B cell (primary cell): Measurements from ENCODE around the gene DDX27.

Experiments used
- EZH2 ChIP-seq: IDR thresholded peaks from 2 replicates; pipeline ENCODE4 v1.6.1; 2012; ENCODE audit warnings: borderline replicate concordance, low read depth, mild to moderate bottlenecking, moderate library complexity, low read length; ENCODE audit not compliant: insufficient read depth, poor library complexity, severe bottlenecking
- TF ChIP-seq, protein P1 (sequence below): fragments of 200-600 bp; IDR thresholded peaks from one replicate; pipeline ENCODE4 v1.8.0; 2022; ENCODE audit warnings: antibody characterized with exemption, mild to moderate bottlenecking

DNA sequence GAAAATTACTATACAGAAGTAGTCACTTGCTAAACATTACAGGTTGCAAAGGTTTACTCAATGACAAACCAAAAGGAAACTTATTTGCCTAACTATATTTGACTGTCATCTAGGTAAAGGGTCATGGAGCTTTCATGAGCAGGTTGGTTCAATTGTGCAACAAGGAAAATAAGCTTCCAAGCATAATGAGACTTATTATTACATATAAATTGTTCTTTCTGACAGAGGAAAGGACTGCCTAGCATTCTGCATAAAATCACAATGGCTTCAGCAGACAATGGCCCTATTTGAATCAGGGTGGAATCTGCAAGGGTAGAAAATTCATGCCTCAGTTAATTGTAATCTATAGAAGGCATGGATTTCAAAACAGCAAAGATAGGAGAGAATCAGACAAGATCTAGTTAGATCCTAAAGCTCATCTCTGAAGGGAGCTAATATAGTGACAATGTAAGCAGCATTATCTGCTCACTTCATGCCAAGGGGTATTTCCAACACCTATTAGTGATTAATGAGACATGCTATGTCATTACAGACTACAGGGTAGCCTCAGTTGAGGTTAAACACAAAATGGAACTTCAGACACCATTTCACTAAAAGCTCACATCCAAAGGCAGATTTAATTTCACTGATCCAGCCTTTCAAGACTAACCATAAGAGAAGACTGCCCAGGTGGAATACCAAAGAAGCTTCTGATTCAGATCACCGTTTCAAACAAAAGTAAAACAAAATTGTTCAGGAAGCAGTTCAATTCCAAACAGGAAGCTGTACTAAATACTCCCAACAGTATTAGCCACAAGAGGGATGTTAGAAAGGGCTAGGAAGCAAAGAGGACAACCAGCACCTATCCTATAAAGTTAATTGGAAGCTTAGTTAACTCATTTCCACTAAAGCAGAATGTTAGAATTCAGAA lies 39.6 kb upstream of the DDX27 start:
- TF ChIP-seq, protein P1, sequence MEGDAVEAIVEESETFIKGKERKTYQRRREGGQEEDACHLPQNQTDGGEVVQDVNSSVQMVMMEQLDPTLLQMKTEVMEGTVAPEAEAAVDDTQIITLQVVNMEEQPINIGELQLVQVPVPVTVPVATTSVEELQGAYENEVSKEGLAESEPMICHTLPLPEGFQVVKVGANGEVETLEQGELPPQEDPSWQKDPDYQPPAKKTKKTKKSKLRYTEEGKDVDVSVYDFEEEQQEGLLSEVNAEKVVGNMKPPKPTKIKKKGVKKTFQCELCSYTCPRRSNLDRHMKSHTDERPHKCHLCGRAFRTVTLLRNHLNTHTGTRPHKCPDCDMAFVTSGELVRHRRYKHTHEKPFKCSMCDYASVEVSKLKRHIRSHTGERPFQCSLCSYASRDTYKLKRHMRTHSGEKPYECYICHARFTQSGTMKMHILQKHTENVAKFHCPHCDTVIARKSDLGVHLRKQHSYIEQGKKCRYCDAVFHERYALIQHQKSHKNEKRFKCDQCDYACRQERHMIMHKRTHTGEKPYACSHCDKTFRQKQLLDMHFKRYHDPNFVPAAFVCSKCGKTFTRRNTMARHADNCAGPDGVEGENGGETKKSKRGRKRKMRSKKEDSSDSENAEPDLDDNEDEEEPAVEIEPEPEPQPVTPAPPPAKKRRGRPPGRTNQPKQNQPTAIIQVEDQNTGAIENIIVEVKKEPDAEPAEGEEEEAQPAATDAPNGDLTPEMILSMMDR: no peak
- TF ChIP-seq EZH2: no peak
